Measurements from ENCODE around the gene REP15. TPM values are rescaled to one million over a fixed set of nuclear protein-coding genes. Genes with fewer than 3 reads are reported as not detected.
"Not testable (repeated sequence)": the region's sequence is repeated elsewhere in the genome, so short reads cannot be mapped to it uniquely, and the experiment has no call there.

The REP15 gene
- total RNA-seq, 2 donors from 2014 or later: 0.18 to 2.4 TPM

DNA sequence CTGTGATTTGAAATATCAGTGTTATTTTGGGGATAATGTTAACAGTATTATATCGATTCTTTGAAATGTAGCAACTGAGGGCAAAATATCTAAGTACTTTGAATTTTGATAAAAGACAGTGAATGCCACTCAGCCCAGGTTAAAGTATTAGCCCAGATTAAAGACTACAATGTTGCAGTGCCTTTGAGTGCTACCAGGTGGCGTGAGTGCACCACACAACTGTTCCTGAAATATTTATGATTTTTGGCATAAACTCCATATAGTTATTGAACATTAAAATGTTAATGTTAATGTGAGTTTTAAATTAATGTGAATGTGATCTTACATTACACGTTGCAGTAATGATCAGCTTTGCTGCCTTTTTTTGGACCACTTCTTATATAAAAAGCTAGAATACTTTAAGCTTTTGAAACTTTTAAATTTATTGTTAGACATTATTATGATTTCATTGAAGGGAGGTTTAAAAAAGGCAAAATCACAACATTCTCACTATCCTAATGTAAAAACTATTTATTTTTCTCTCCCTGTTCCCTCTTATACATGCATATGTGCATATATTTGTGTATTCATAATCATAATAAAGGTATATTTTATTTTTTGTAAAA lies 36.9 kb downstream of the REP15 start:
- TF ChIP-seq CTCF (IDR thresholded peaks at IDR 0.05) (peak in 3 of 4 experiments; percentile 45 to 71 (median 68)), POLR2AphosphoS5 (IDR thresholded peaks at IDR 0.05) (no peak)
- Histone ChIP-seq H3K27me3 (replicated peaks; ENCODE audit: insufficient read depth) (no peaks in the 10 kb centered on the region), H3K4me3 (no peak overlapping the region), H3K9me3 (no peaks in the 10 kb centered on the region), H3K27ac (no peak overlapping the region), H3K4me1 (replicated peaks) (no peaks in the 10 kb centered on the region), H3K36me3 (no peaks in the 10 kb centered on the region)
- intact Hi-C loops (cut with DNase I): loop anchor here (5.0 kb wide), 2 partner anchors 89 to 204 kb away; no protein-coding TSS in a partner anchor
- 46% methylated on average over 3 of the region's 3 CpGs for WGBS
- DNase-seq (ENCODE audit: low spot score): no peak

GRCh38 chr12:27733791-27734190 lies 37.5 kb downstream of the REP15 start:
- no peak for TF ChIP-seq POLR2A (IDR thresholded peaks at IDR 0.05)
- no peak for TF ChIP-seq CTCF (IDR thresholded peaks at IDR 0.05)
- TF ChIP-seq POLR2AphosphoS5 (IDR thresholded peaks at IDR 0.05): no peak
- intact Hi-C loops (cut with DNase I): loop anchor here (5.0 kb wide), 2 partner anchors 89 to 204 kb away; no protein-coding TSS in a partner anchor
- 90% methylated on average over 1 of the region's 1 CpG for WGBS

DNA sequence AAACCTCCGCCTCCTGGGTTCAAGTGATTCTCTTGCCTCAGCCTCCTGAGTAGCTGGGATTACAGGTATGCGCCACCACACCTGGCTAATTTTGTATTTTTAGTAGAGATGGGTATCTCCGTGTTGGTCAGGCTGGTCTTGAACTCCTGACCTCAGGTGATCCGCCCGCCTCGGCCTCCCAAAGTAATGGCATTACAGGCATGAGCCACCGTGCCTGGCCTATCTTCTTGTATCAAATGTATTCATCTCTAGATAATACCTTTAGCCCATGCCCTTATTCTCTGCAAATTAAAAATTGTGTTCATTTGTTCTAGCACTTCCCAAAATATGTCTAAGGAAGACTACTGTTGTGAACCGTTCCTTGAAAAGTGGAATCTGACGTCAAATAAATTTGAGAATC lies 38.1 kb downstream of the REP15 start:
- 94% methylated on average over 9 of the region's 9 CpGs for WGBS
- not testable (repeated sequence) for DNase-seq (ENCODE audit: low spot score); H3K27ac ChIP-seq; H3K36me3 ChIP-seq; H3K9me3 ChIP-seq; H3K27me3 ChIP-seq (replicated peaks; ENCODE audit: insufficient read depth); H3K4me1 ChIP-seq (replicated peaks); H3K4me3 ChIP-seq
- intact Hi-C loops (cut with DNase I): loop anchor here (5.0 kb wide), 2 partner anchors 88 to 203 kb away; no protein-coding TSS in a partner anchor

More at GRCh38 chr12:27733791-27734190, 37.5 kb downstream of the REP15 start:
- H3K27ac ChIP-seq: no peak overlapping the region
- no peak for DNase-seq (ENCODE audit: low spot score)
- H3K4me3 ChIP-seq: no peak overlapping the region
- no peaks in the 10 kb centered on the region for H3K9me3 ChIP-seq
- H3K27me3 ChIP-seq (replicated peaks; ENCODE audit: insufficient read depth): no peaks in the 10 kb centered on the region
- H3K36me3 ChIP-seq: no peaks in the 10 kb centered on the region
- no peaks in the 10 kb centered on the region for H3K4me1 ChIP-seq (replicated peaks)

- TF ChIP-seq POLR2A (IDR thresholded peaks at IDR 0.05) (no peak), POLR2AphosphoS5 (IDR thresholded peaks at IDR 0.05) (no peak), CTCF (IDR thresholded peaks at IDR 0.05) (no peak)
- no peak for DNase-seq (ENCODE audit: low spot score)
- Histone ChIP-seq H3K4me1 (replicated peaks) (no peaks in the 10 kb centered on the region), H3K4me3 (no peak overlapping the region), H3K27ac (no peak overlapping the region), H3K36me3 (no peaks in the 10 kb centered on the region), H3K27me3 (replicated peaks; ENCODE audit: insufficient read depth) (no peaks in the 10 kb centered on the region), H3K9me3 (no peaks in the 10 kb centered on the region)
- WGBS: 96% methylated on average over 5 of the region's 5 CpGs
- intact Hi-C loops (cut with DNase I): no loop called here
These were observed 47.4 kb downstream of the REP15 start for GRCh38 chr12:27743601-27744000.

GRCh38 chr12:27745734-27746133 lies 49.5 kb downstream of the REP15 start:
- 64% methylated on average over 1 of the region's 1 CpG for WGBS
- H3K36me3 ChIP-seq; H3K4me3 ChIP-seq; H3K4me1 ChIP-seq (replicated peaks); intact Hi-C loops (cut with DNase I); H3K9me3 ChIP-seq; H3K27me3 ChIP-seq (replicated peaks; ENCODE audit: insufficient read depth); DNase-seq (ENCODE audit: low spot score); H3K27ac ChIP-seq: not testable (repeated sequence)

Other genes with a start within 250 kb of the REP15 start
- under 1 TPM in 1 of 2 donors, not detected in 1; 0.41 TPM for gene SMCO2, start 249.7 kb upstream of the REP15 start, total RNA-seq
- gene PPFIBP1, start 172.2 kb upstream of the REP15 start, total RNA-seq: 100 to 1,000 TPM in 1 of 2 donors, 10 to 100 TPM in 1; 61.3 to 121 TPM
- gene MRPS35, start 14.4 kb downstream of the REP15 start, total RNA-seq: 10 to 100 TPM; 56.1 to 69.6 TPM
- gene KLHL42, start 83.8 kb downstream of the REP15 start, total RNA-seq: 10 to 100 TPM; 19.1 to 79.9 TPM
- gene MANSC4, start 83.8 kb downstream of the REP15 start, total RNA-seq: not detected

All from prostate gland (tissue), 2 donors.